Measurements from ENCODE around the gene CEP350. TPM values are rescaled to one million over a fixed set of nuclear protein-coding genes. Genes with fewer than 3 reads are reported as not detected.

CEP350 gene
- polyA plus RNA-seq, 3 donors from 2014 or later = 4.3 to 74.5 (median 13.5) TPM

DNA sequence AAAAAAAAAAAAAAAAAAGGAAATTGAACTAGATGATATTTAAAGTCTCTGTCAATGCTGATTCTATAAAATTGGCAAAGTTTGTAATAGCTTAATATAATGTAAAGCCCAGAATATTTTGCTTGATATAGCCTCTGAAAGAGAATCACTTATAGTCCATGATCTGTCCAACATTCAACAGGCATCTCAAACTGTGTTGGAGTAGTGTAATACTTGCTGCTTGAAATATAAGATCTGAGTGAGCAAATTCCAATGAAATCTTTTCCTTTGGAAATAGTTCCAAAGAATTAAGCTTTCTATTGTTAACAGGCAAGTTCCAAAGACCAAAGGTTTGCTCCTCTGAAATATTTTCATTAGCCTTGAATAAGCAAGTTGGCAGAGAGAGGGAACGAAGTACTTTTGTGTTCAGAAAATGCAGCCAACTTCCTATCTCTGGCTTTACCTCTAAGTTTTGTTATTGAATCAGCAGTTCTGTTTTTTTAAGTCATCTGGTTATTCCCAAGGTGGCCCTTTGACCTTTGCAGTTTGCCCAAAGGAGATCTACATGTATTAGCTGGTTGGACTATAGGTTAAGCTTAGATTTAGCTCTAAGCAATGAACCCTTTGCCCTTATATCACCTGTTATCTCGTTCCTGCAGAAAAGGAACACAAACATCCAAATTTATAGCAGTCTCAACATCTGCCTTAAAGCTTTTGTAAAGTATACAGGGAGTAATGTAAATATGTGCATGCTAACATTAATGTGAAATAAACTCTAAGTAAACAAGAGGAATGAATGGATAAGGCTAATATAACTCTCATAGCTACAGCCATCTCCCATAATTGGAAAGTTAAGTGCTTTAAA, 24.4 kb upstream of the CEP350 start:
- Mint-ChIP-seq H3K27ac (no peak overlapping the region), H3K36me3 (peaks cover 0 to 4% (median 0%) of the 10 kb centered on the region in 3 donors), H3K4me1 (no peaks in the 10 kb centered on the region), H3K27me3 (ENCODE audit: low read depth in 3 of 3) (peaks cover 2 to 3% (median 3%) of the 10 kb centered on the region in 3 donors), H3K9me3 (no peaks in the 10 kb centered on the region), H3K4me3 (no peak overlapping the region)
- no peak for DNase-seq

GRCh38 chr1:179930867-179931266, 23.7 kb upstream of the CEP350 start:
- Mint-ChIP-seq H3K36me3 (peaks cover 0 to 4% (median 0%) of the 10 kb centered on the region in 3 donors), H3K27ac (no peak overlapping the region), H3K27me3 (ENCODE audit: low read depth in 3 of 3) (peaks cover 0 to 3% (median 2%) of the 10 kb centered on the region in 3 donors), H3K9me3 (no peaks in the 10 kb centered on the region), H3K4me1 (no peaks in the 10 kb centered on the region), H3K4me3 (no peak overlapping the region)
- no peak for DNase-seq

DNA sequence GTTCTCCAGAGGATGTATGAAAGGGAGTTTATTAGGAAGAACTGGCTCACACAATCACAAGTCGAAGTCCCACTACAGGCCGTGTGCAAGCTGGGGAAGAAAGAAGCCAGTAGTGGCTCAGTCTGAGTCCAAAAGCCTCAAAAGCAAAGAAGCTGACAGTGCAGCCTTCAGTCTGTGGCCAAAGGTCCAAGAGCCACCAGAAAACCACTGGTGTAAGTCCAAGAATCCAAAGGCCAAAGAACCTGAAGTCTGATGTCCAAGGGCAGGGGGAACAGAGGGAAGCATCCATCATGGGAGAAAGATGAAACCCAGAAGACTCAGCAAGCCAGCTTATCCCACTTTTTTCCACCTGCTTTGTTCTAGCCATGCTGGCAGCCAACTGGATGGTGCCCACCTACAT, 21.4 kb upstream of the CEP350 start:
- peaks cover 0 to 3% (median 2%) of the 10 kb centered on the region in 3 donors for H3K27me3 Mint-ChIP-seq (ENCODE audit: low read depth in 3 of 3)
- H3K4me1 Mint-ChIP-seq = no peaks in the 10 kb centered on the region
- no peak overlapping the region for H3K4me3 Mint-ChIP-seq

GRCh38 chr1:179935909-179936496, 18.6 kb upstream of the CEP350 start:
- Mint-ChIP-seq H3K27me3 (ENCODE audit: low read depth in 3 of 3) (peaks cover 0 to 3% (median 2%) of the 10 kb centered on the region in 3 donors), H3K36me3 (no peaks in the 10 kb centered on the region), H3K9me3 (no peaks in the 10 kb centered on the region)

More for the DNA sequence above, 21.4 kb upstream of the CEP350 start:
- no peak for DNase-seq
- Mint-ChIP-seq H3K36me3 (no peaks in the 10 kb centered on the region), H3K27ac (no peak overlapping the region), H3K9me3 (no peaks in the 10 kb centered on the region)

GRCh38 chr1:179937668-179938254, 16.8 kb upstream of the CEP350 start:
- H3K4me3 Mint-ChIP-seq = no peak overlapping the region
- H3K27me3 Mint-ChIP-seq (ENCODE audit: low read depth in 3 of 3) = peaks cover 0 to 3% (median 2%) of the 10 kb centered on the region in 3 donors
- DNase-seq = no peak
- no peak overlapping the region for H3K27ac Mint-ChIP-seq
- no peaks in the 10 kb centered on the region for H3K9me3 Mint-ChIP-seq
- no peaks in the 10 kb centered on the region for H3K36me3 Mint-ChIP-seq
- H3K4me1 Mint-ChIP-seq = peaks cover 0 to under 1% of the 10 kb centered on the region in 2 donors

More at GRCh38 chr1:179935909-179936496, 18.6 kb upstream of the CEP350 start:
- H3K4me1 Mint-ChIP-seq = no peaks in the 10 kb centered on the region
- DNase-seq = no peak
- H3K4me3 Mint-ChIP-seq = no peak overlapping the region
- H3K27ac Mint-ChIP-seq = no peak overlapping the region

- H3K9me3 Mint-ChIP-seq = no peaks in the 10 kb centered on the region
- H3K36me3 Mint-ChIP-seq = no peaks in the 10 kb centered on the region
- no peak overlapping the region for H3K27ac Mint-ChIP-seq
- peaks cover 0 to 1% of the 10 kb centered on the region in 2 donors for H3K4me1 Mint-ChIP-seq
- H3K4me3 Mint-ChIP-seq = no peak overlapping the region
- H3K27me3 Mint-ChIP-seq (ENCODE audit: low read depth in 3 of 3) = peaks cover 0 to 3% (median 2%) of the 10 kb centered on the region in 3 donors
- DNase-seq = no peak
Observed at GRCh38 chr1:179938752-179939151, 15.9 kb upstream of the CEP350 start.

DNA sequence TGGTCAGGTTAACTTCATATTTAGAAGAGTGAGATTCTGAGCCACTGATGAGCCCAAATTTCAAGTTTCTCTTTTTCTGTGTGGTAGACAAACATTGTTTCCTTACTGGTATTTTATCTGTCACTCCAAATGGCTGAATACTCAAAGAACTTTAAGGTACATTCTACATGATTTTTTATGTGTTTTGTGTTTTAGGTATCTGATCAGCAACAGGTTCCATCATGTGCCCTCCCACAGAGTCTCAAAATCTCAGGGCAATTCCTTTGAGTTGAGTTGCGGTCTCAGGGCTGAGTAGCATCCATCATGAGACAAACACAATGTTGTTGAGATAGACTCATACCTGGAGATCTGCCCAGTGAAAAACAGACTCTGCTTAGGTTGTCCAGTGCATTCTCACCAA, 14.7 kb upstream of the CEP350 start:
- H3K9me3 Mint-ChIP-seq = no peaks in the 10 kb centered on the region
- H3K27ac Mint-ChIP-seq = no peak overlapping the region
- H3K4me3 Mint-ChIP-seq = no peak overlapping the region
- no peaks in the 10 kb centered on the region for H3K36me3 Mint-ChIP-seq
- peaks cover 0 to 2% (median under 1%) of the 10 kb centered on the region in 3 donors for H3K27me3 Mint-ChIP-seq (ENCODE audit: low read depth in 3 of 3)
- peaks cover 0 to 1% of the 10 kb centered on the region in 2 donors for H3K4me1 Mint-ChIP-seq
- DNase-seq = no peak

DNA sequence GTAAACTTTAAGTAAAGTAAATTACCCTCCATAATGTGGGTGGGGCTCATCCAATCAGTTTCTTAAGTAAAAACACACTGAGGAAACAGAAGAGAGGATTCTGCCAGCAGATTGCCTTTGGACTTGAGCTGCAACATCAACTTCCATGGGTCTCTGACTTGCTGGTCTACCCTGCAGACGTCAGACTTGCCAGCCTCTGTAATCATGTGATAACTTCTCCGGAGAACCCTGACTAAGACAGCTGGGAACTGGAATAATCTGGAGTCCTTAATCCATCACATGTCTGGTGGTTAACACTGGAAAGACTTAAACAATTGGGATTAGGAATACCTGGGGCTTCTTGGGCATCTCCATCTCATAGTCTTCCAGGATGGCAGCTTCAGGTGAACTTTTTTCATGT, 13.2 kb upstream of the CEP350 start:
- peaks cover 0 to 2% (median 0%) of the 10 kb centered on the region in 3 donors for H3K27me3 Mint-ChIP-seq (ENCODE audit: low read depth in 3 of 3)

GRCh38 chr1:179950651-179951050, 4.0 kb upstream of the CEP350 start:
- Mint-ChIP-seq H3K27me3 (ENCODE audit: low read depth in 3 of 3) (peaks cover 2 to 8% (median 4%) of the 10 kb centered on the region in 3 donors), H3K4me3 (no peak overlapping the region), H3K4me1 (peaks cover 29 to 35% of the 10 kb centered on the region in 2 donors), H3K9me3 (no peaks in the 10 kb centered on the region), H3K27ac (peak overlapping the region in 1 of 6 donors; percentile 17), H3K36me3 (no peaks in the 10 kb centered on the region)
- DNase-seq = no peak

More for the DNA sequence above, 13.2 kb upstream of the CEP350 start:
- H3K27ac Mint-ChIP-seq = no peak overlapping the region
- H3K9me3 Mint-ChIP-seq = no peaks in the 10 kb centered on the region
- DNase-seq = no peak
- H3K36me3 Mint-ChIP-seq = no peaks in the 10 kb centered on the region
- peaks cover 0 to 1% of the 10 kb centered on the region in 2 donors for H3K4me1 Mint-ChIP-seq
- no peak overlapping the region for H3K4me3 Mint-ChIP-seq

DNA sequence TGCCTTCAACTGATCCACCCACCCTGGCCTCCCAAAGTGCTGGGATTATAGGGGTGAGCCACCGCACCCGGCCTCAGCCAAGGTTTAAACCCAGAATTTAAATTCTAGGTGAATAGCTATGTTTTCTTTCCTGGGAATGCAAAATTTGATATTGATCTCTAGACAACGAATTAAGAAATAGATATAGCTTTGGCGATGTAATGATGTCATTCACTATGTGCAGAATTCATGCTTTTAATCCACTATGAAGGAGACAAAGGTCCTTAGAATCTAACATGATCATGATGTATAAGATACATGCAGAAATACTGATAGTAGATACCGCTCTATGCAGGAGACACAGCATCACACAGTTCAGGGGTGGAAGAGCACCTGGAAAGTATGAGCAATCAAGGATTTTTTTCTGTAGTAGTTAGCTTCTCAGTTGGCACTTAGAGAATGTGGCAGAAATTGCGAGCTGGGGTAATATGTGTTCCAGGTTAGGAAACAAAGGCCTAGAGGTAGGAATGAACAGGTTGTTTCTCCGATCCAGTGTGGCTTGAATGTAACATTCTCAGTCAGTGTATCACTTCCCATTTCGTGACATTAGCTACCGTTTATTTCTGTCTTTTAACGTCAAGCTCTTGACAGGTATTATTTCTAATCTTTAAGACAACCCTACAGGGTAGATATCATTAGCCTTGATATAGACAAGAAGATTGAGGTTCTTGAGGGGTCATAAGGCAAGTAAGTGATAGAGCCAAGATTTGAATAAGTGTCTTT, 3.0 kb upstream of the CEP350 start:
- Mint-ChIP-seq H3K27ac (peak overlapping the region; percentile 92 to 99 (median 95)), H3K27me3 (ENCODE audit: low read depth in 3 of 3) (peaks cover 2 to 8% (median 3%) of the 10 kb centered on the region in 3 donors), H3K9me3 (no peaks in the 10 kb centered on the region), H3K36me3 (no peaks in the 10 kb centered on the region), H3K4me1 (peaks cover 38 to 44% of the 10 kb centered on the region in 2 donors), H3K4me3 (peak overlapping the region in 1 of 5 donors; percentile 82)
- DNase-seq = no peak

DNA sequence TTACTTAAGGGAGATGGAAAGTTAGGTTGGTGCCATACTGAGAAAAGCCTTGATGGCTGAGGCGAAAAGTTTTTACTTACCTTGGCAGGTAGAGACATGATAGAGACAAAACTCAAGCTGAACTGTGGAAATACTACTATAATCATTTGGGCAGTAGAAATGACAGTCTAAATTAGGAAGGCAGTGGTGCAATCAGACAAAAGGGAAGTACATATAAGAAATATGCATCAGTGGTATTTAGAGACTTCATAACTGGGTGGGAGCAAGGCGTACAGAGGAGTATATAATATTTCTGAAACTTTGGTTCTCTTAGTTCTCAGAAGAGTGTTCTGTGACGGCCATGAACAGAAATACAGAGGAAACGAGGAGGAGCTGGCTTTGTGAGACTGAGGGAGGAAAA, 2.4 kb upstream of the CEP350 start:
- no peaks in the 10 kb centered on the region for H3K9me3 Mint-ChIP-seq
- peak overlapping the region; percentile 92 to 99 (median 95) for H3K27ac Mint-ChIP-seq
- peaks cover 43 to 50% of the 10 kb centered on the region in 2 donors for H3K4me1 Mint-ChIP-seq
- DNase-seq = no peak
- H3K4me3 Mint-ChIP-seq = peak overlapping the region; percentile 42 to 87 (median 57)
- no peaks in the 10 kb centered on the region for H3K36me3 Mint-ChIP-seq
- H3K27me3 Mint-ChIP-seq (ENCODE audit: low read depth in 3 of 3) = peaks cover 2 to 8% (median 3%) of the 10 kb centered on the region in 3 donors

GRCh38 chr1:179953974-179954492, 577 bp upstream of the CEP350 start:
- Mint-ChIP-seq H3K36me3 (no peaks in the 10 kb centered on the region), H3K4me1 (peaks cover 48 to 63% of the 10 kb centered on the region in 2 donors), H3K4me3 (peak overlapping the region; percentile 87 to 96 (median 91)), H3K27me3 (ENCODE audit: low read depth in 3 of 3) (peaks cover 2 to 8% (median 3%) of the 10 kb centered on the region in 3 donors), H3K9me3 (no peaks in the 10 kb centered on the region), H3K27ac (peak overlapping the region; percentile 92 to 99 (median 95))
- no peak for DNase-seq

- Mint-ChIP-seq H3K4me1 (peaks cover 53 to 63% of the 10 kb centered on the region in 2 donors), H3K4me3 (peak overlapping the region; percentile 87 to 94 (median 91))
Observed at GRCh38 chr1:179955287-179955680, 674 bp downstream of the CEP350 start.

More at GRCh38 chr1:179955287-179955680, 674 bp downstream of the CEP350 start:
- H3K9me3 Mint-ChIP-seq = no peaks in the 10 kb centered on the region
- no peaks in the 10 kb centered on the region for H3K36me3 Mint-ChIP-seq
- peaks cover 2 to 8% (median 3%) of the 10 kb centered on the region in 3 donors for H3K27me3 Mint-ChIP-seq (ENCODE audit: low read depth in 3 of 3)
- no peak for DNase-seq
- H3K27ac Mint-ChIP-seq = peak overlapping the region; percentile 85 to 95 (median 92)

Data from immature natural killer cell (primary cell).